ENCODE results near the gene FADS6.

FADS6 gene

DNA sequence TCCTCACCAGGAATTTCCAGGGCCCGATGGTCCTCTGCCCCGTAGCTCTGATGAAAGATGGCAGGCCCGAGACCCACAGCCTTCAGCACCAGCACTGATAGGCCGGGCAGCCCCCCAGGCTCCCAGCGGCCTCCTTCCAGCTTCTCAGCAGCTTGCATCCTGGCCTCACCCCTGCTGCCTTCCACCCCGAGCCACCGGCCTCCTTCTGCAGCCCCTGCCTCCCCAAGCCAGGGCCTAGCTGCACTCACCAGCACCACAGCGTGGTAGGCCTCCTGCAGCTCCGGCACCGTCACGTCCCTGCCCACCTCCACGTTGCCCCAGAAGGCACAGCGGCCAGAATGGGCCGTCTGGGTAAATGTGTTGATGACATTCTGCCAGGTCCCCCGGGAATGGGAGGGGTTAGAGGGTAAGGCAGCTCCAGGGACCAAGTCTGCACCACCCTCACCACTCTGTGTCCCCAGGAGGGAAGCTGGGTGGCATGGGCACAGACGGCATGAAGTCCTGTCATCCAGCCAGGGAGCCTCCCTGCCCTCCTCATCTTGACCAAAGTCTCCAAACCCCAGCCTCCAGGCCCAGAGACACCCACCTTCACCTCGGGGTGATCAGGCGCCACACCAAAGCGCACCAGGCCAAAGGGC is 27.1 kb downstream of the FADS6 start:
- DNase-seq (ENCODE audit: low read depth) = no peak
- H3K4me3 ChIP-seq (ENCODE audit: low read depth, low read length) = no peak overlapping the region
- TF ChIP-seq CTCF (conservative IDR thresholded peaks at IDR 0.05; ENCODE audit: low read depth, low read length) = no peak

- DNase-seq (ENCODE audit: low read depth) = no peak
- no peak overlapping the region for H3K4me3 ChIP-seq (ENCODE audit: low read depth, low read length)
- no peak for TF ChIP-seq CTCF (conservative IDR thresholded peaks at IDR 0.05; ENCODE audit: low read depth, low read length)
Observed at GRCh38 chr17:74865504-74866197, 27.8 kb downstream of the FADS6 start.

- H3K4me3 ChIP-seq (ENCODE audit: low read depth, low read length) = no peak overlapping the region
- peak; percentile 73 for DNase-seq (ENCODE audit: low read depth)
- TF ChIP-seq CTCF (conservative IDR thresholded peaks at IDR 0.05; ENCODE audit: low read depth, low read length) = peak; percentile 94
Observed at GRCh38 chr17:74864866-74865395, 28.5 kb downstream of the FADS6 start.

- no peak for DNase-seq (ENCODE audit: low read depth)
- no peak for TF ChIP-seq CTCF (conservative IDR thresholded peaks at IDR 0.05; ENCODE audit: low read depth, low read length)
- no peak overlapping the region for H3K4me3 ChIP-seq (ENCODE audit: low read depth, low read length)
Observed at GRCh38 chr17:74864297-74864865, 29.1 kb downstream of the FADS6 start.

DNA sequence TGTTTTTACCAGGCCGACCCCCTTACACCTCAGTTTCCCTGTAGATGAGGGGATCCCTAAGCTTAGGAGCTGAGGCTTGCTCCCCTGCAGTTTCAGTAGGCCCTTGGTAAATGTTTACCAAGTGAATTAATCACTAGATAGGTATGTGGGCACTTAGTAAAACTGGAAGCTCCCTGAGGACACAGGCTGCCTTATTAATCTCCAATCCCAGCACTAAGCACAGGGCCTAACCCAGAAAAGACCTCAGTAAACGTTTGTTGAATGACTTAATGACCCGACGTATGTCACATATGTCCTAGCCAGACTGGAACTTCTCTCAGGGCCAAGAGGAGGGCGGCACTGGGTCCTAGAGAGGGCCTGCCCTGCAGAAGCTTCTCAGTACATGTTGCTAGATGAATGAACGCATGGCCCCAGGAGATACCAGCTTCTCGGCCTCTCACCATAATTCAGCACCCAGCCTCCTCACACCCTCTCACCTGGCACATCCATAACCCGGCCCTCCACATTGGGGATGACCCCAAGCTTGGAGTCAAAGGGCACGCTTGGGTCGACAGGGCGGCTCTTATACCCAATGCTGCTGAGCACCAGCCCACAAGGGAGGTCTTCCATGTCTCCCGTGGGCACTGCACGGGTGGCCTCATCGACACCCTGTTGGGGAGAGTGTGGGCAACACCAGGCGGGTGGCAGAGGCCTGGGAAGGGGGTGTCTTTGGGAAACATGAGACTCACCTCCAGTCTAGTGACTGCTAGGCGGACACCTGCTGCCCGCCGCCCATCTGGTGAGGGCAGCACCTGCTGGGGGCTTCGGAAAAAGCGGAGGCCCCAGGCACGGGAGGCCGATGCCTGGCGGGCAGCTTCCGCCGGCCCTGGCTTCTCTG is 29.8 kb downstream of the FADS6 start:
- TF ChIP-seq CTCF (conservative IDR thresholded peaks at IDR 0.05; ENCODE audit: low read depth, low read length) = no peak
- no peak overlapping the region for H3K4me3 ChIP-seq (ENCODE audit: low read depth, low read length)
- no peak for DNase-seq (ENCODE audit: low read depth)

GRCh38 chr17:74862919-74863318 is 30.5 kb downstream of the FADS6 start:
- H3K4me3 ChIP-seq (ENCODE audit: low read depth, low read length) = no peak overlapping the region
- no peak for TF ChIP-seq CTCF (conservative IDR thresholded peaks at IDR 0.05; ENCODE audit: low read depth, low read length)

More at GRCh38 chr17:74862919-74863318, 30.5 kb downstream of the FADS6 start:
- no peak for DNase-seq (ENCODE audit: low read depth)
